H4 (cell line): Measurements from ENCODE around the gene HLCS. TPM values are rescaled to one million over a fixed set of nuclear protein-coding genes. Genes with fewer than 3 reads are reported as not detected.

Source experiments
- DNase-seq: peaks from one replicate; pipeline ENCODE4 v3.0.0-alpha.2; 2015; ENCODE audit warnings: low spot score
- total RNA-seq: library from RNA; depleted of rRNA; stranded (reverse); fragments of >200 nt; shearing (Covaris generic); gene quantifications from 2 replicates; pipeline ENCODE4 v1.2.3, GENCODE V29; 2014; rRNA removed

Gene HLCS
- total RNA-seq, 1 experiment from 2014 or later: 26.0 TPM

DNA sequence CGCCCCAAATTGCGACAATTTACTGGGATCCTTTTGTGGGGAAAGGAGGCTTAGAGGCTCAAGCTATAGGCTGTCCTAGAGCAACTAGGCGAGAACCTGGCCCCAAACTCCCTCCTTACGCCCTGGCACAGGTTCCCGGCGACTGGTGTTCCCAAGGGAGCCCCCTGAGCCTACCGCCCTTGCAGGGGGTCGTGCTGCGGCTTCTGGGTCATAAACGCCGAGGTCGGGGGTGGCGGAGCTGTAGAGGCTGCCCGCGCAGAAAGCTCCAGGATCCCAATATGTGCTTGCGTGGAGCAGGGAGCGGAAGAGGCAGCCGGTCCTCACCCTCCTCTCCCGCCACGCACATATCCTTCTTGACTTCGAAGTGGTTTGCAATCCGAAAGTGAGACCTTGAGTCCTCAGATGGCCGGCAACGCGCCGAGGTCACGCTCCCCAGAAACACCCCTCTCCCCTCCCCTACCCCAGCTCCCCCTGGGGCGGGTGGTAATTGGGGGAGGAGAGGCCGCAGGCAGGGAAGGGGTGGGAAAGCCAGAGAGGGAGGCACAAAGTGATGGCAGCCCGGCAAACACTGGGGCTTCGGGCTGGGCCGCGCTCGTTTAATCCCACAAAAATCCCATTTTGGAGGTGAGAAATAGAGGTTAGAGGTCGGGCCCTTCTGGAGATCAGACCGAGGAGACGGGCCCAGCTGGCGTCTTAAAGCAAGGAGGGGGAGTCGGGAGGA, 261.4 kb downstream of the HLCS start:
- DNase-seq: no peak

GRCh38 chr21:36704281-36704957, 262.1 kb downstream of the HLCS start:
- no peak for DNase-seq

GRCh38 chr21:36703626-36704280, 262.7 kb downstream of the HLCS start:
- DNase-seq: no peak

DNA sequence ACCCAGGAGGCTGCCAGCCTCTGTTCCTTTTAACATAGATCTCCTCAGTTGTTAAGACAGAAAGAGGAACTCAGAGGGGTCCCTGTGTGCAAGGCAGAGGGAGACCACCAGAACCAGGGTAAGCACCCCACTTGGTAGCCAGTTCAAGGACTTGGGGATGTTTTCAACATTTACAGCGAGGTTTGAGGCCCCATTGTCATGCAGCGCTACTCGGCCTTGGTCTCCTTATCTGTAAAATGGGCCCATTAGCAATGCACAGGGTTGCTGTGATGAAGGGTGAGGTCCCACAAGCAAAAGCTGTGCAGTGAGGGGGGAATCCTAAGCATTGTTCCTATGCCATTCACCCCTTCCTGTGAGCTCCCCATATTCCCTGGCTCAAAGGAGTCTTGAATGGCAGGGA, 263.3 kb downstream of the HLCS start:
- no peak for DNase-seq

GRCh38 chr21:36702622-36702968, 263.9 kb downstream of the HLCS start:
- no peak for DNase-seq

DNA sequence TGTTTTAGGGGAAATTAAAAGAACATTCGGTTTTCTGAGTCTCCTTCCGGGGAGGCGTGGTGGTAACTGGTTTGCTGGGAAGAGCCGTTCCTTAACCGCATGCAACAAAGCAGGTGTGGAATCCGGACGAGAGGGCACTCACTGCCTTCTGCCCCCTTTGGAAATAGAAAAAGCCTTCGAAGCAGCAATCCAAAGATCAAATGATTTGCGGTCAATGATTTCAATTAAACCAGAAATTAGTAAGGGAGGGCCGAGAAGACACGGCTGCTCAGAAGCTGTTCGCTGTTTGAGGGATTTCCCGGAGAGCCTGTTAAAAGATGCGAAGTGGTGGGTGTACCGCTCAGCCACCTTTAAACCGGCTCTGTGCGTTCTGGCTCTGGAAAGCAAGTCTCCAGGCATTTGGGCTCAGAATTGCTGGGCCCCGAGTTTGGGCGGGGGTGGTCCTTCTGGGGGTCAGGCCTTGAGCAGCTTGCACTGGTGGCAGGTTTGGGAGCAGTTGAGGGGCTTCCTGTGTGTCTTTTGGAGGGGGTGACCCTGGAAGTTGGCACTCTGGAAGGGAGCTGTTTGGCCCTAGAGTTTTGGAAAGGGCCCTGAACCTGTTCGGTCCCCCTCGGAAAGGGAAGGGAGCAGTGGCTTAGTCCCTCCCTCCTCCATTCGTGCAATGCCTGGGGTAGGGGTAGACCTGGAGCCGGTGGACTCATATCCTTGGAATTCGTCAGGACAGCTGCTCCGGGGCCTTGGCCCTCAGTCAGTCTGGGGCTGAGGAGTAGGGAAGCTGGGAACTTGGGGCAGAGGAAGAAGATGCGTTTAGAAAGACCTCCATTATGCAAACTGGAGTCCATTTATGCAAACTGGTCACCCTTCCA, 264.5 kb downstream of the HLCS start:
- DNase-seq: no peak

DNA sequence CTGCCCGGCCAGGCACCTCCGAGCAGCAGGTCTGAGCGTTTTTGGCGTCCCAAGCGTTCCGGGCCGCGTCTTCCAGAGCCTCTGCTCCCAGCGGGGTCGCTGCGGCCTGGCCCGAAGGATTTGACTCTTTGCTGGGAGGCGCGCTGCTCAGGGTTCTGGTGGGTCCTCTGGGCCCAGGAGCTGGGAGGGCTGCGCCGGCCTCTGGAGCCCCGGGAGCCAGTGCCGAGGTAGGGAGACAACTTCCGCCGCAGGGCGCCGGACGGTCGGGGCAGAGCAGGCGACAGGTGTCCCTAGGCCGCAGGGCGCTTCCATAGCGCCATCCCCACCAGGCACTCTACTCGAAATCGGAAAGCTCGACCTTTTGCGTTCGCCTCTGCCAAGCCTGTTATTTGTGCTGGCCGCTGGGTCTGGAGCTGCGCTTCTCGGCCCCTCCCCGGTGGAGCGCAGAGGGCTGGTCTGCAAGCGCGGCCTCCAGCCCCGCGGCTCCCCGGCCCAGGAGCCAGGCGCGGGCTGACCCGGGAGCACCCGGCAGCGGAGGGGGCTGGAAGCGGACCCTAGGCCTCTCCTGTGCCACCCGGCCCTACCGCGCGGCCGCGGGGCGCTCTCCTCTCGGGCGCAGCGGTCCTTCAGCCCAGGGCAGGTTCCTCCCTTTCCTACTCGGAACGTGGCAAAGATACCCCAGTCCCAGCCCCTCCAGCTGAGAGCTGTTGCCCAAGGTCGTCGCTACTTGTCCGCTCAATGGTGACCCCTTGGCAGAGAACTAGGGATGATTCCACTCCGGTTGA, 265.3 kb downstream of the HLCS start:
- DNase-seq: no peak

Other genes with a start within 250 kb of the HLCS start
- not detected in 2 replicates for gene RIPPLY3, start 40.0 kb upstream of the HLCS start, total RNA-seq
- gene PIGP, start 106.4 kb upstream of the HLCS start, total RNA-seq: 28.9 and 52.9 TPM in 2 replicates
- gene TTC3, start 106.6 kb upstream of the HLCS start, total RNA-seq: 67.4 and 71.9 TPM in 2 replicates